ENCODE results near the gene TNFRSF11A. TPM values are rescaled to one million over a fixed set of nuclear protein-coding genes. Genes with fewer than 3 reads are reported as not detected.
A peak's percentile ranks its signal among the peaks of the same experiment; 100 is the strongest.

TNFRSF11A gene
- 1 to 10 TPM; 2.9 to 3.6 TPM for total RNA-seq
- long read RNA-seq, result 0 reads

GRCh38 chr18:62324917-62325805 lies at the start of gene TNFRSF11A:
TSS of gene TNFRSF11A (plus strand) at chr18:62325310. CDS start at chr18:62325353, 43 bp downstream.
- intact Hi-C loops (cut with DNase I), result no loop called here
- ATAC-seq (peak; percentile 65), DNase-seq (peak; percentile 32)

- no peak for ATAC-seq
- intact Hi-C loops (cut with DNase I), result no loop called here
- no peak for DNase-seq
Observed at GRCh38 chr18:62277045-62277444, 48.1 kb upstream of the TNFRSF11A start.

- intact Hi-C loops (cut with DNase I), result no loop called here
- ATAC-seq, result no peak
- DNase-seq, result no peak
Observed at GRCh38 chr18:62279561-62279960, 45.5 kb upstream of the TNFRSF11A start.

- ATAC-seq (no peak), DNase-seq (no peak)
Observed at GRCh38 chr18:62280058-62280457, 45.1 kb upstream of the TNFRSF11A start.

GRCh38 chr18:62280786-62281185 lies 44.3 kb upstream of the TNFRSF11A start:
- DNase-seq (no peak), ATAC-seq (no peak)
- intact Hi-C loops (cut with DNase I), result no loop called here

More at GRCh38 chr18:62280058-62280457, 45.1 kb upstream of the TNFRSF11A start:
- intact Hi-C loops (cut with DNase I), result no loop called here

GRCh38 chr18:62281684-62282083 lies 43.4 kb upstream of the TNFRSF11A start:
- intact Hi-C loops (cut with DNase I), result no loop called here
- ATAC-seq (peak in 1 of 2 donors; percentile 77), DNase-seq (no peak)

- ATAC-seq, result peak in 1 of 2 donors; percentile 75
- intact Hi-C loops (cut with DNase I), result no loop called here
- DNase-seq, result no peak
Observed at GRCh38 chr18:62282188-62282629, 42.9 kb upstream of the TNFRSF11A start.

GRCh38 chr18:62284637-62285036 lies 40.5 kb upstream of the TNFRSF11A start:
- DNase-seq, result no peak
- no peak for ATAC-seq
- intact Hi-C loops (cut with DNase I), result no loop called here

- ATAC-seq (no peak), DNase-seq (no peak)
- intact Hi-C loops (cut with DNase I), result no loop called here
Observed at GRCh38 chr18:62285281-62285680, 39.8 kb upstream of the TNFRSF11A start.

- intact Hi-C loops (cut with DNase I), result no loop called here
- ATAC-seq (no peak), DNase-seq (no peak)
Observed at GRCh38 chr18:62287781-62288664, 37.1 kb upstream of the TNFRSF11A start.

GRCh38 chr18:62288665-62289008 lies 36.5 kb upstream of the TNFRSF11A start:
- ATAC-seq (no peak), DNase-seq (no peak)
- intact Hi-C loops (cut with DNase I), result no loop called here

- DNase-seq (no peak), ATAC-seq (no peak)
- intact Hi-C loops (cut with DNase I), result no loop called here
Observed at GRCh38 chr18:62289047-62289446, 36.1 kb upstream of the TNFRSF11A start.

- no peak for DNase-seq
- intact Hi-C loops (cut with DNase I), result no loop called here
- ATAC-seq, result no peak
Observed at GRCh38 chr18:62294073-62294472, 31.0 kb upstream of the TNFRSF11A start.

GRCh38 chr18:62300359-62300963 lies 24.6 kb upstream of the TNFRSF11A start:
- DNase-seq (no peak), ATAC-seq (no peak)
- intact Hi-C loops (cut with DNase I), result no loop called here

- no peak for ATAC-seq
- intact Hi-C loops (cut with DNase I), result no loop called here
- DNase-seq, result no peak
Observed at GRCh38 chr18:62301322-62301721, 23.8 kb upstream of the TNFRSF11A start.

- DNase-seq (no peak), ATAC-seq (no peak)
- intact Hi-C loops (cut with DNase I), result no loop called here
Observed at GRCh38 chr18:62312851-62313250, 12.3 kb upstream of the TNFRSF11A start.

- ATAC-seq, result no peak
- DNase-seq, result no peak
- intact Hi-C loops (cut with DNase I), result no loop called here
Observed at GRCh38 chr18:62318228-62319180, 6.6 kb upstream of the TNFRSF11A start.

GRCh38 chr18:62321201-62321600 lies 3.9 kb upstream of the TNFRSF11A start:
- intact Hi-C loops (cut with DNase I), result no loop called here
- ATAC-seq (no peak), DNase-seq (no peak)

Data from left cardiac atrium (tissue), 4 donors.